ENCODE data around the gene TAF1A. TPM values are rescaled to one million over a fixed set of nuclear protein-coding genes. Genes with fewer than 3 reads are reported as not detected.

TAF1A gene
- total and polyA plus RNA-seq, 10 of the 15 experiments (the other 5 are each of a cell fraction or from before 2014, with no cell fraction given) = 7.7 to 17.9 (median 12.0) TPM

- TF ChIP-seq NFYA (IDR thresholded peaks at IDR 0.05; ENCODE audit: borderline replicate concordance, low read depth, low read length) (no peak), ATF3 (IDR thresholded peaks at IDR 0.05; ENCODE audit: borderline replicate concordance, extremely low read depth, low read depth, low read length) (no peak), ZBTB33 (IDR thresholded peaks at IDR 0.05) (no peak), SMARCA5 (IDR thresholded peaks at IDR 0.05) (no peak)
Observed at GRCh38 chr1:222521299-222522104, 68.2 kb downstream of the TAF1A start (continued).

Other genes starting within 250 kb of the TAF1A start
- gene HHIPL2, start 41.8 kb downstream of the TAF1A start, total RNA-seq (2014; rRNA removed) = 0.11 TPM in 1 of 2 replicates, not detected in the other
- not detected in 2 replicates for gene HHIPL2, start 41.8 kb downstream of the TAF1A start, total RNA-seq (2014; rRNA removed; fragmentation: Illumina TruSeq; extraction: Trizol)
- gene HHIPL2, start 41.8 kb downstream of the TAF1A start, total RNA-seq (2021) = 0.13 TPM in 1 of 2 replicates, not detected in the other
- 0.16 and 0.29 TPM in 2 replicates for gene HHIPL2, start 41.8 kb downstream of the TAF1A start, polyA plus RNA-seq (2011; rRNA removed)
- 0.06 and 0.55 TPM in 2 replicates for gene HHIPL2, start 41.8 kb downstream of the TAF1A start, polyA plus RNA-seq (2014; fragmentation: Illumina TruSeq; extraction: Trizol)
- gene HHIPL2, start 41.8 kb downstream of the TAF1A start, polyA plus RNA-seq (2014; fragmentation: Nextera tagmentation; extraction: Ambion mirVana) = under 1 TPM; 0.06 to 0.09 TPM
- 0.06 and 0.51 TPM in 2 replicates for gene HHIPL2, start 41.8 kb downstream of the TAF1A start, polyA plus RNA-seq (2014; rRNA removed)
- not detected for gene HHIPL2, start 41.8 kb downstream of the TAF1A start, polyA plus RNA-seq (2016; fragmentation: Nextera tagmentation; extraction: Ambion mirVana)
- 38.4 and 49.9 TPM in 2 replicates for gene MIA3, start 28.2 kb upstream of the TAF1A start, total RNA-seq (2014; rRNA removed)
- gene MIA3, start 28.2 kb upstream of the TAF1A start, total RNA-seq (2014; rRNA removed; fragmentation: Illumina TruSeq; extraction: Trizol) = 33.5 and 37.0 TPM in 2 replicates
- 28.8 and 37.0 TPM in 2 replicates for gene MIA3, start 28.2 kb upstream of the TAF1A start, total RNA-seq (2021)
- 23.7 and 49.0 TPM in 2 replicates for gene MIA3, start 28.2 kb upstream of the TAF1A start, polyA plus RNA-seq (2011; rRNA removed)
- gene MIA3, start 28.2 kb upstream of the TAF1A start, polyA plus RNA-seq (2014; fragmentation: Illumina TruSeq; extraction: Trizol) = 42.9 and 50.8 TPM in 2 replicates
- gene MIA3, start 28.2 kb upstream of the TAF1A start, polyA plus RNA-seq (2014; fragmentation: Nextera tagmentation; extraction: Ambion mirVana) = 10 to 100 TPM; 12.9 to 19.3 TPM
- 26.6 and 28.9 TPM in 2 replicates for gene MIA3, start 28.2 kb upstream of the TAF1A start, polyA plus RNA-seq (2014; rRNA removed)
- gene MIA3, start 28.2 kb upstream of the TAF1A start, polyA plus RNA-seq (2016; fragmentation: Nextera tagmentation; extraction: Ambion mirVana) = 10 to 100 TPM; 25.7 to 31.7 TPM
- 16.3 and 17.0 TPM in 2 replicates for gene AIDA, start 122.6 kb upstream of the TAF1A start, total RNA-seq (2014; rRNA removed)
- 12.9 and 13.9 TPM in 2 replicates for gene AIDA, start 122.6 kb upstream of the TAF1A start, total RNA-seq (2014; rRNA removed; fragmentation: Illumina TruSeq; extraction: Trizol)
- gene AIDA, start 122.6 kb upstream of the TAF1A start, total RNA-seq (2021) = 27.0 and 28.3 TPM in 2 replicates
- 43.1 and 54.0 TPM in 2 replicates for gene AIDA, start 122.6 kb upstream of the TAF1A start, polyA plus RNA-seq (2011; rRNA removed)
- gene AIDA, start 122.6 kb upstream of the TAF1A start, polyA plus RNA-seq (2014; fragmentation: Illumina TruSeq; extraction: Trizol) = 33.6 and 41.9 TPM in 2 replicates
- 10 to 100 TPM in 1 of 2 experiments, 1 to 10 TPM in 1; 8.9 to 12.8 TPM for gene AIDA, start 122.6 kb upstream of the TAF1A start, polyA plus RNA-seq (2014; fragmentation: Nextera tagmentation; extraction: Ambion mirVana)
- gene AIDA, start 122.6 kb upstream of the TAF1A start, polyA plus RNA-seq (2014; rRNA removed) = 20.7 and 22.2 TPM in 2 replicates
- 10 to 100 TPM; 17.0 to 21.5 TPM for gene AIDA, start 122.6 kb upstream of the TAF1A start, polyA plus RNA-seq (2016; fragmentation: Nextera tagmentation; extraction: Ambion mirVana)
- 15.2 and 17.8 TPM in 2 replicates for gene BROX, start 122.6 kb upstream of the TAF1A start, total RNA-seq (2014; rRNA removed)
- gene BROX, start 122.6 kb upstream of the TAF1A start, total RNA-seq (2014; rRNA removed; fragmentation: Illumina TruSeq; extraction: Trizol) = 17.5 and 18.4 TPM in 2 replicates
- 13.5 and 16.1 TPM in 2 replicates for gene BROX, start 122.6 kb upstream of the TAF1A start, total RNA-seq (2021)
- 5.8 and 9.5 TPM in 2 replicates for gene BROX, start 122.6 kb upstream of the TAF1A start, polyA plus RNA-seq (2011; rRNA removed)
- 8.7 and 11.8 TPM in 2 replicates for gene BROX, start 122.6 kb upstream of the TAF1A start, polyA plus RNA-seq (2014; fragmentation: Illumina TruSeq; extraction: Trizol)
- gene BROX, start 122.6 kb upstream of the TAF1A start, polyA plus RNA-seq (2014; fragmentation: Nextera tagmentation; extraction: Ambion mirVana) = 10 to 100 TPM; 19.4 to 42.0 TPM
- 5.5 and 6.2 TPM in 2 replicates for gene BROX, start 122.6 kb upstream of the TAF1A start, polyA plus RNA-seq (2014; rRNA removed)
- gene BROX, start 122.6 kb upstream of the TAF1A start, polyA plus RNA-seq (2016; fragmentation: Nextera tagmentation; extraction: Ambion mirVana) = 10 to 100 TPM; 20.4 to 24.1 TPM
- not detected in 2 replicates for gene FAM177B, start 147.3 kb upstream of the TAF1A start, total RNA-seq (2014; rRNA removed)
- not detected in 2 replicates for gene FAM177B, start 147.3 kb upstream of the TAF1A start, total RNA-seq (2014; rRNA removed; fragmentation: Illumina TruSeq; extraction: Trizol)
- gene FAM177B, start 147.3 kb upstream of the TAF1A start, total RNA-seq (2021) = not detected in 2 replicates
- not detected in 2 replicates for gene FAM177B, start 147.3 kb upstream of the TAF1A start, polyA plus RNA-seq (2011; rRNA removed)
- not detected in 2 replicates for gene FAM177B, start 147.3 kb upstream of the TAF1A start, polyA plus RNA-seq (2014; fragmentation: Illumina TruSeq; extraction: Trizol)
- under 1 TPM in 1 of 2 experiments, not detected in 1; 0.06 TPM for gene FAM177B, start 147.3 kb upstream of the TAF1A start, polyA plus RNA-seq (2014; fragmentation: Nextera tagmentation; extraction: Ambion mirVana)
- gene FAM177B, start 147.3 kb upstream of the TAF1A start, polyA plus RNA-seq (2014; rRNA removed) = not detected in 2 replicates
- not detected for gene FAM177B, start 147.3 kb upstream of the TAF1A start, polyA plus RNA-seq (2016; fragmentation: Nextera tagmentation; extraction: Ambion mirVana)
- 0.34 and 0.82 TPM in 2 replicates for gene DISP1, start 225.1 kb upstream of the TAF1A start, total RNA-seq (2014; rRNA removed)
- 0.55 and 0.72 TPM in 2 replicates for gene DISP1, start 225.1 kb upstream of the TAF1A start, total RNA-seq (2014; rRNA removed; fragmentation: Illumina TruSeq; extraction: Trizol)
- gene DISP1, start 225.1 kb upstream of the TAF1A start, total RNA-seq (2021) = 0.72 and 0.96 TPM in 2 replicates
- gene DISP1, start 225.1 kb upstream of the TAF1A start, polyA plus RNA-seq (2011; rRNA removed) = 1.3 TPM in 2 replicates
- 0.65 and 0.76 TPM in 2 replicates for gene DISP1, start 225.1 kb upstream of the TAF1A start, polyA plus RNA-seq (2014; fragmentation: Illumina TruSeq; extraction: Trizol)
- under 1 TPM; 0.11 to 0.37 TPM for gene DISP1, start 225.1 kb upstream of the TAF1A start, polyA plus RNA-seq (2014; fragmentation: Nextera tagmentation; extraction: Ambion mirVana)
- gene DISP1, start 225.1 kb upstream of the TAF1A start, polyA plus RNA-seq (2014; rRNA removed) = 0.38 and 0.46 TPM in 2 replicates
- 1 to 10 TPM in 1 of 2 experiments, under 1 TPM in 1; 0.95 to 1.4 TPM for gene DISP1, start 225.1 kb upstream of the TAF1A start, polyA plus RNA-seq (2016; fragmentation: Nextera tagmentation; extraction: Ambion mirVana)

Data from GM12878 (cell line).